HG03139 (cell line): ENCODE results near the gene RYK.
"Not testable (repeated sequence)": the region's sequence is repeated elsewhere in the genome, so short reads cannot be mapped to it uniquely, and the experiment has no call there.

ENCODE experiments used
- ATAC-seq: cut with Tn5 transposase; IDR thresholded peaks from one replicate; pipeline ENCODE4 v1.9.1; 2021; ENCODE audit not compliant: unreplicated experiment

The RYK gene

GRCh38 chr3:134255404-134255803 lies 4.7 kb upstream of the RYK start:
- no peak for ATAC-seq

- ATAC-seq, result no peak
Observed at GRCh38 chr3:134253475-134254226, 3.0 kb upstream of the RYK start.

DNA sequence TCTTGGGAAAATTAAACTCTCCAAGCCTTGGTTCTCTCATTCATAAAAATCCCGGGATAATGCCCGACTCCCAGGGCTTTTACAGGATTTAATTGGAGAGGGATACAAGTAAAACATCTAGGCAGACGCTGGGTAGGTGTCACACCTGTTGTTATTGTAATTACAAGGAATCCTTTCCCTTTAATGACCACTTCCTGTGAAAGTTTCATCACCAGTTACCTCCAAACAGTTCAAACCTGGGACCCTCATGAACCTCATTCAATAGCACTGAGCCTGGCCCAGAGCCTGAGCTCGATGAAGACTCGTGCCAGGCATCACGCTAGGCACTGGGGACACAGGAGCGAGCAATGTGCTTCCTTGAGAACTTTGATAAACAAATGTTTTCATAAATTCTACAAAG lies 2.1 kb upstream of the RYK start:
- ATAC-seq, result no peak

DNA sequence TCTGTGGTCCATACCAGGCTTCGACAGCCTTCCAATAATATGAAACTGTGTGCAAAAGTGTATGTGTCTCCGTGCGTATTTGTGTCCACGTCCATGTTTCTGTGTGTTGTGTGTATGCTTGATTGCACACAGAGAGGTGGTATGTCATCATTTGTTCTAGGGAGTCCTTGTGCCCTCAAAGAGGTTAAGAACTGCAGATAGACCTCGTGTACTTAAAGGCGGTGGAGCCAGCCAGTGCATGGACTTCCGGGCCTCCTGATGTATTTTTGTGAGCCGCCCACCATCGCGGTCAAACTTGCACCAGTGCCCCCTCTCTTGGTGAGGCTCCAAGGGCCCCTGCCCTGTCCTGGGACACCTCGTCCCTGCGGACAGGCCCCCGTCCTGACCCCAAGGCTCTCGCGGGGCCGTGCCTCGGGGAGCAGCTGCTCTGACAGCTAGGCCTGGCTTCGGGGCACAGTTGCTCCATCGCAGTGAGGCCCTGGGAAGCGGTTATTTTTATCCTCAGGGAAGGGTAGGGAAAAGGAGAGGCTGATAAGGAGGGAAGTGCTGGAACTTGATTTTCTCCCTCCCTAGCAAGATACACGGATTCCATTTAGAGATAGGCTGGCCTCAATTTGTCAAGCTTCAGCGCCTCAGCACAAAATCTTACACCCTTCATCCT lies 1.2 kb upstream of the RYK start:
- ATAC-seq, result no peak

DNA sequence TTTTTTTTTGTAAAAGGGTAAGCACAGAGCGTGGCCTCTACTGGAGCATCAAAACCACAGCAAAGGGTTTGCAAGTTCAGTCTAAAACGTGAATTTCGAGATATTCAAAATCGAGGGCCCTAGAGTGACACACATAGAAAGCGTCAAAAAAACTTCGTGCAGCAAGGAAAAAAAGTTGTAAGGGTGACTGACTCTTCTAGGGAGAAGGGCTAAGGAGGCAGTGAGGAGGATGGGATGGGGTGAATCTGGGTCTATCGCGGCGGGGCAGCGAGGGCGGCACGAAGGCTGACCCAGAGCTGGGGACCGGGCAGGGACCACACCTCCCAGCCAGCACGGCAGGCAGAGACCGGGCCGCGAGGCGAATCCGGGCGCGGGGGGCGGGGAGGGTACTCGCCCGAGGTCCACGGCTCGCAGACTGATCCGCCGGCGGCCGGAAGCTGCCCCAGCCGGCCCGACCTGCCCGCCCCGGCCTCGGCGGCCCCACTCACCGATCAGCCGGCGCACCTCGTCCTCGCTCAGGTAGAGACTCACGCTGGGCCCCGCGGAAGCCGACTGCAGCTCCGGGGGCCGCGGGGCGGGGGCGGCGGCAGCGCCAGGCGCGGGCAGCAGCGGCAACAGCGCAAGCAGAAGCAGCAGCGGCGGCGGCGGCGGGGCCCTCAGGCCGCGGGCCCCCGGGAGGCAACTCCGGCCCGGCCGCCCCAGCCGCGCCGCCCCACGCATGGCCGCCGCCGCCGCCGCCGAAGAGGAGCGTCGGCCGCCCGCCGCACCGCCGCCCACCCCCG lies 533 bp downstream of the RYK start:
- peak; percentile 46 for ATAC-seq

DNA sequence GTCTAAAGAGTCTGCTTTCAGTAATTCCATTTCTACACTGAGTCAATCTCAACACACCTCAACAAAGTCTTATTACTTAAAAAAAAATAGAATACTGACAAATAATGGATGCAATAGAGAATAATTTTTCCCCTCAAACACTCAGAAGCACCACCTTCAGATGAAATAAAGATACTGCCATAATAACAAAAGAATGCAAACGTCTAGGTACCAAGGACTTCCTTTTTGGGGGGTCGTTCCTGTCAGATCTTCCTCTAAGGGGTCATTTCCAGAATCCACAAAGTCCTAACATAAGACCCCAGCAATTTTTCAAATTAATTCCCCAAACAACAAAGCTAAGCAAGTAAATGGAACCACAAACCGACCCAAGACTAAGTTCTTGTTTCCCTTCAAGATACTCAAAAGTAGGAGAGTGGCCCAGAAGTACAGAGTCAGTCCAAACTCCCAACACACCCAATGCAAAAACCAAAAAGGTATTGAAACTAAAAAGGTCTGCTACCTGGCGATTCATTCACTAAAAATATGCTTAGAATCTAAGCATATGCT lies 1.3 kb downstream of the RYK start:
- no peak for ATAC-seq

GRCh38 chr3:134244921-134245320 lies 5.7 kb downstream of the RYK start:
- no peak for ATAC-seq

DNA sequence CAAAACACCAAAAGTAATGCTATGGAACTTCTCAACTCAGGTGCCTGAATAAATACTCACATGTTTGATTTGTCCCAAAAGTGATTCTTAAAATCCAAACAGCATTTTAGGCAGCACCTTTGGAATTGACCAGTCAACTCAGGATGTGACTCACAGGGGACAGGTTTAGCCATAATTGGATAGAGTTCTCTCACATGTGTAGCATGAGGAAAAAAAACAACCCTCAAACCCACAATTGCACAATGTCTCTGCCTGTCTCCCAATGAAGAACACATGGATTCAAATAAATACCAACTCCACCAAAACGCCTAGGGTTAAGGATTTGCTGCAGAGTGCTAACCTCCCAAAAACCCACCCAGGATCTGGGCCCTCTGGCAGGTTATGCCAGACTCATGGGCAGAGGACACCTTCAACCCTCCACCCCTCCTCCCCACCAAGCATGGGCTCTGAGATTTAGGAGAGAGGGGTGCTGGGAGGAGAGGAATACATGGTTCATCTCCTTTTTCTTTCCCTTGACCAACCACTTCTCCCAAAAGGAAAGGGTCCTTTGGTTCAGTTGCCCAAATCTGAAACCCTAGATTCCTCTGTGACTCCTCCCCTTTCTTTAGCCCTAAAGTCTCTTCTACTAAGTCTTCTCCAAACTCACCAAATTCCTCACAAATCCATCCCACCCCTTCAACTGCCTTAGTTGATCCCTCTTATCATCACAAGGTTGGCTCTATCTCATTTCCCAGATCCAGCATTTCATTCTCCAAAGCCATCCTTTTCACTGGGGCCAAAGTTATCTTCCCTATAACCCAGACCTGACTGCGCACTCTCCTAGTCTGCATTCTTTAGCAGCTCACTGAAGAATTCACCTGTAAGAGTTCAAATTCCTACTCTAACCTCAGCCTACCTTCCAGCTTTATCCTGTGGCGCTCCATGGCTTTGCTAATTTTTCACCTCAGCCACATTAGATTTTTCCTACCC lies 7.7 kb downstream of the RYK start:
- no peak for ATAC-seq

GRCh38 chr3:134239538-134239937 lies 11.1 kb downstream of the RYK start:
- ATAC-seq, result no peak

DNA sequence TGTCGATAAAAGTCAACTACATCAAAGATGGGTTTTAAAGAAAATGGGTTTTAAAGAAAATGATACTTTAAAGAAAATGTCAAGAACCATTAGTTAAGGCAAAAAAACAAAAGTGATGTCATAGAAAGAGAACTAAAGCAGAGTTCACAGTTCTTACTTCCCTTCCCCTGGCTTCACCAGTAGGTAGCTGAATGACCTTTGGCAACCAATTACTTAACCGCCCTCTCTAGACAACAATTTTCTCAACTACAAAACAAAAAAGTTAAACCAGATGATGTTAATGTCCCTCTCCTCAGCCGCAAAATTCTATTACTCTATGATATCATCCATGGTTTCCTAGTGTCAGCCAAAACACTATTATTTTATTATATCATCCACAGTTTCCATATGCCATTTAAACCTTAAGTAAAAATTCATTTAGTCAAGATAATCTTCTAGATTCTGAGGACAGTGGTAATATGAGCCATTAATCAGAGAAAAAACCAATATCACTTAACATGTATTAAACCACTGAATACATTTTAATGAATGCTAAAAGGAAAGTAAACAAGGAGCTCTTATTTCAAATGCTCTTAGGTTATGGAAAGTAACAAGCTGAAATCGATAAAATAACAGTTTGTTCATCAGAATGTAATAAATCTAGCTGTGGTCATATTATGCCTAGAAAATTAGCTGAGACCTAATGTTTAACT lies 13.1 kb downstream of the RYK start:
- no peak for ATAC-seq

GRCh38 chr3:134236505-134237170 lies 14.0 kb downstream of the RYK start:
- ATAC-seq, result peak; percentile 49

- ATAC-seq, result no peak
Observed at GRCh38 chr3:134235577-134236076, 15.0 kb downstream of the RYK start.

DNA sequence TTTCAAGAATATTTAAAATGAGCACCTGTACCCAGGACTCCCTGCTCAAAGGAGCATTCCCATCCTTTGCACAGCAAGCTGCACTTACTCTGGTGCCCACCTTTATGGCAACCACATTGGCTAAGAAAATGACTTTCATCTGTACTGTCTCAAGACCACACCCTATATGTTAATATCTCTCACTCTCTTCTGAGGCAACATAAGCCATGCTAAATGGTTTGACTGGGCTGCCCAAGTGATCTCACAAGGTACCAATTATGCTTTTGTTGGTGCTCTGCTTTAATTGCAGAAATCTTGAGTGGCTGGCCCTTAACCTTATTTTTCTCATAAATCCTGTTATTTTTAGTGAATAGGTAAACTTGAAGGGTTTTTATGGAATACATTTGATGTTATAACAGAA lies 17.7 kb downstream of the RYK start:
- ATAC-seq, result no peak

DNA sequence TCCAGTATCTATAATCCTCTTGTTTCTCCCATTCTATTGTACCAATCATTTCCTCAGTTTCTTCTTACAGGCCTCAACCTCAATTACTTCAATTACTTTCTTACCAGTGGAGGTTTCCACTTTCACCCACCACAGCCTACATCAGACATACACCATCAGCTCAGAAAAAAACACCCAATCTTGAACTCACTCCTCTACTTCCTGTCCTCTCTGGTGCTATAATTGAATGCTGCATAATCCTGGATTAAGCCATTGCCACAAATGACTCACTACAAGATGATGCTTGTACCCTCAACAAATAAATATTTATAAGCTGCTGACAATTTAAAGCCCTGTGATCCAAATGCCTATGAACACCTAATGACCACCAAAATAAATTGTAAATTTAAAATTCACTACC lies 18.5 kb downstream of the RYK start:
- no peak for ATAC-seq

DNA sequence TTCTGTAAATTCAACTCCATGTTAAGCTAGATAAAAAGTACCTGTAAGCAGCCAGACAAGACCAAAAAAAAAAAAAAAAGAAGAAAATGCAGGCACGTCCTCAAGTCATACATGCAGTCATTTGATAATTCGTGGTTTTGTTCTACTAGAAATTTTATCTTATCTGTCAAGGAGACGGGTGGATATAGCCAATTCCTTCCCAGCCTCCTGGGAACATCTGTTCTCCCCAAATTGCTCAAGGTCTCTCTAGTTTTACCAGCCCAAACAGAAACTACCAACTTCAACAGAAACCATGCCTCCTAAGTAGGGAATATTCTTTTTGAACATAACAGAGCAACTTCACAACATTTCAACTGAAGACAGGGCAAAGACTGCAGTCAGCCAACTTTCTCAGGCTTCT lies 19.5 kb downstream of the RYK start:
- no peak for ATAC-seq

DNA sequence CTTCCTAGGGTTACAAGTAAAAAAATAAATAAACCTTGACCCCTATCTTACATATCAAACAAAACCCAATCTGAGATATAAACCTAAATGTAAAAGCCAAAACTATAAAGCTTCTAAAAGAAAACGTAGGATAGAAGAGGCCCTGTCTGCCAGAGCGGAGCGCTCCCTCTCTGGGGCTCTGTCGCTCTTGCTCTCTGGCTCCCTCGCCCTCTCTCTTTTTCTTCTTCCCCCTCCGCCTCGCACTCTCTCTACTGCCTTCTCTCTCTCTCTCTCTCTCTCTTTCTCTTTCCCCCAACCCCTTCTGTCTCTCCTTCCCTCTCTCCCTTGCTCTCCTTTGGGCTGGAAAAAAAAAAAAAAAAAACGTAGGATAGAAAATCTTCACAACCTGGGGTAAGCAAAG lies 21.6 kb downstream of the RYK start:
- ATAC-seq, result no peak

- ATAC-seq, result no peak
Observed at GRCh38 chr3:134228479-134228878, 22.2 kb downstream of the RYK start.

DNA sequence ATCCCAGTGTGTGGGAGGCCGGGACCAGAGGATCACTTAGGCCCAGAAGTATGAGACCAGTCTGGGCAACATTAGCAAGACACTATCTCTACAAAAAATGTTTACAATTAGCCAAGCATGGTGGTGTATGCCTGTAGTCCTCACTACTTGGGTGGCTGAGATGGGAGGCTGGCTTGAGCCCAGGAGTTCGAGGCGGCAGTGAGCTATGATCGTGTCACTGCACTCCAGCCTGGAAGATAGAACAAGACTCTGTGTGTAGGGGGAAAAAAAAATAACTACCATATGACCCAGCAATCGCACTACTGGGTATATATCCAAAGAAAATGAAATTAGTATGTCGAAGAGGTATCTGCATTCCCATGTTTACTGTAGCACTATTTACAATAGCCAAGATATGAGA lies 22.6 kb downstream of the RYK start:
- no peak for ATAC-seq

DNA sequence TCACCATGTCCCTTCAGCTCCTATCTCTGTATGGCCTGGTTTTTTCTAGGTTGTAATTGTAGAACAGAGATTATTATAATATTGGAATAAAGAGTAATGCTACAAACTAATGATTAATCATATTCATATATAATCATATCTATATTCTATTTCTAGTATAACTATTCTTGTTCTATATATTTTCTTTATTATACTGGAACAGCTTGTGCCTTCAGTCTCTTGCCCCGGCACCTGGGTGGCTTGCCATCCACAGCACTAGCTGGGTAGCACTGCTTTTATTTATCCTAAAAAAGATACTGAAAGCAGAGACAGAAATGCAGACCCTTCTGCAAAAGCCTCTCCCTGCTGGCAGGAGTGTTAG lies 25.9 kb downstream of the RYK start:
- not testable (repeated sequence) for ATAC-seq
